Stimulated activated CD8-positive, alpha-beta memory T cell treated with anti-CD3 and anti-CD28 coated beads, Interleukin-15, amount 100 ng/mL, for 48 hours (primary cell): ENCODE results near the gene NEB.
"Not testable (repeated sequence)": the region's sequence is repeated elsewhere in the genome, so short reads cannot be mapped to it uniquely, and the experiment has no call there.

Experiments used
- DNase-seq, 2 donors: peaks; one replicate each; pipeline ENCODE4 v3.0.0-alpha.2; 2020; ENCODE audit warnings: low read depth in 2 of 2

Gene NEB

GRCh38 chr2:151614606-151615306 is 119.5 kb downstream of the NEB start:
- no peak for DNase-seq

- DNase-seq: no peak
Measured at GRCh38 chr2:151614159-151614558, 120.1 kb downstream of the NEB start.

- DNase-seq: no peak
Measured at GRCh38 chr2:151611351-151611750, 122.9 kb downstream of the NEB start.

GRCh38 chr2:151610310-151610709 is 124.0 kb downstream of the NEB start:
- no peak for DNase-seq

GRCh38 chr2:151609705-151610104 is 124.6 kb downstream of the NEB start:
- no peak for DNase-seq

DNA sequence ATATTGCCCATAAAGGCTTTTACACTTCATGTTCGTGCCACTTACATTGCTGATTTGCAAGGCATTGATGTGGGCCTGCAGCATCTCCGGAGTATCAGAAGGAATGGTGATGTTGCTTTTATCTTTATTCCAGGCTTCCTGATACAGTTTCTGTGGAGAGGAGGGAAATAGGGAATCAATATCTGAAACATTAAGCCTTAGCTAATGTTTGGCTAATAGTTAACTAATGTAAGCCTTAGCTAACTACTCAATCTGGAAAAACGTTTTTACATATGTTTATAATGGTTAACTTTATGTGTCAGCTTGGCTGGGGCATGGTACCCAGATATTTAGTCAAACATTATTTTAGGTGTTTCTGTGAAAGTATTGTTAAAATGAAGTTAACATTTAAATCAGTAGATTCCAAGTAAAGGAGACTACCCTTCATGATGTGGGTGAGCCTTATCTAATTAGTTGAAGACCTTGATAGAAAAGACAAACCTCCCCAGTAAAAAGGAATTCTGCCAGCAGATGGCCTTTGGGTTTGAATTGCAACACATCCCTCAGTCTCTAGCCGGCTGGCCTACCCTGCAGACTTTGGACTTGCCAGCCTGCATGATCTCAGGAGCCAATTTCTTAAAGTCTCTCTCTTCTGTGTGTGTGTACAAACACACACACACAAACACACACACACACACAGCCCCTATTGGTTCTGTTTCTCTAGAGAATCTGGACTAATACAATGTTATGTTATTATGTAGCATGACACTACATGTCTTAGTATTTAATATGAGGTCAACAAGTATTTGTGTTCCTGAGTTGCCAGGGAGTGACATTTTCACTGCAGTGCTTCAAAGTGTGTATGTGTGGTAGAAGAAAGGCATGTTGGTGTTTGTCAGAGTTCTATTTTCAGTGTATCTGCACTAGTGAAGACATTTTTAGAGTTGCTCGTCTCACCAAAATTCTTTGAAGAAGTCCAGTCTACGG is 126.5 kb downstream of the NEB start:
- DNase-seq: not testable (repeated sequence)

- DNase-seq: not testable (repeated sequence)
Measured at GRCh38 chr2:151603530-151603929, 130.7 kb downstream of the NEB start.

DNA sequence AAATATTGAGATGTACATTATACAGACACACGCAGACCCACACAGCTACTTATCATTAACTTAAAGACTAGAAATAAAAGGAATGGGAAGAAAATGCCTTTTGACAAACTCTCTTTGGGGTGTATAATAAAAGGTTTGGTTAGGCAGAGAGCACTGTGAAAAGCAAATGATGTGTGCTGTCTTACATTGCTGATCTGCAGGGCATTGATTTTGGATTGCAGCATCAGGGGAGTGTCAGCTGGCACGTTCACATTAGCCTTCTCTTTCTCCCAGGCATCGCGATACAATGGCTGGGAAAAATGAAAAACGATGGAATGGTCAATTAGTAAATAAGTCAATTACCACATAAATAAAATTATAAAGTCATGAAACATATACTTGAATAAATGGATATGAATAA is 131.9 kb downstream of the NEB start:
- DNase-seq: not testable (repeated sequence)

GRCh38 chr2:151601803-151602202 is 132.5 kb downstream of the NEB start:
- not testable (repeated sequence) for DNase-seq

- DNase-seq: not testable (repeated sequence)
Measured at GRCh38 chr2:151596903-151597608, 137.2 kb downstream of the NEB start.

DNA sequence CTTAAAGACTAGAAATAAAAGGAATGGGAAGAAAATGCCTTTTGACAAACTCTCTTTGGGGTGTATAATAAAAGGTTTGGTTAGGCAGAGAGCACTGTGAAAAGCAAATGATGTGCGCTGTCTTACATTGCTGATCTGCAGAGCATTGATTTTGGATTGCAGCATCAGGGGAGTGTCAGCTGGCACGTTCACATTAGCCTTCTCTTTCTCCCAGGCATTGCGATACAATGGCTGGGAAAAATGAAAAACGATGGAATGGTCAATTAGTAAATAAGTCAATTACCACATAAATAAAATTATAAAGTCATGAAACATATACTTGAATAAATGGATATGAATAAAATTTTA is 142.4 kb downstream of the NEB start:
- not testable (repeated sequence) for DNase-seq

DNA sequence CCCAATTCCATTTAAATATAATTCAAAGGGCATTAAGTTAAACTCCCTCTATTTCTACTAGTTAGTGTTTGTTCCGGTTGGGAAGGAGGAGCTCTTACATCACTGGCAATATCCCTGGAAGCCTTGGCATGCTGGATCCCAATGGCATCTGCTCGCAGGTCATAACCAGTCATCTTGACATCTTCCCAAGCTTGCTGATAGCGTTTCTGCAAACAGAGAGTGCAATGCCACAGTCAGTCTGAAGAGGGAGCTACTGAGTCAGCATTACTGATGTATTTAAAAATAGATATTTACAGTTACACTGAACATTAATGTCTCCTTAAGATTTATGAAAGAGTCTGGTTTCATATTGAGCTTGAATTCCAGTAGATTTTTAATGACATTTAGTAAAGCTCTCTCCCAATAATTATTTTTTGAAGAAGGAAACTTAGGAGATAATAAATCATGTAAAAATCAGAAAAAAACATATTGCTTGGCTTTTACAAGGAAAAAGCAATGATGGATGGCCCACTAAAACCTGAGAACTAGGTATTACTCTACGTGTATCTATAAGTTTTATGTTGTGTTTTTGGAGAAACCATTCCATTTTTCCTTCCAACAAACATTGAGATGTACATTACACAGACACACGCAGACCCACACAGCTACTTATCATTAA is 142.9 kb downstream of the NEB start:
- DNase-seq: not testable (repeated sequence)

DNA sequence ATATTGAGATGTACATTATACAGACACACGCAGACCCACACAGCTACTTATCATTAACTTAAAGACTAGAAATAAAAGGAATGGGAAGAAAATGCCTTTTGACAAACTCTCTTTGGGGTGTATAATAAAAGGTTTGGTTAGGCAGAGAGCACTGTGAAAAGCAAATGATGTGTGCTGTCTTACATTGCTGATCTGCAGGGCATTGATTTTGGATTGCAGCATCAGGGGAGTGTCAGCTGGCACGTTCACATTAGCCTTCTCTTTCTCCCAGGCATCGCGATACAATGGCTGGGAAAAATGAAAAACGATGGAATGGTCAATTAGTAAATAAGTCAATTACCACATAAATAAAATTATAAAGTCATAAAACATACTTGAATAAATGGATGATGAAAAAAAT is 153.0 kb downstream of the NEB start:
- not testable (repeated sequence) for DNase-seq

DNA sequence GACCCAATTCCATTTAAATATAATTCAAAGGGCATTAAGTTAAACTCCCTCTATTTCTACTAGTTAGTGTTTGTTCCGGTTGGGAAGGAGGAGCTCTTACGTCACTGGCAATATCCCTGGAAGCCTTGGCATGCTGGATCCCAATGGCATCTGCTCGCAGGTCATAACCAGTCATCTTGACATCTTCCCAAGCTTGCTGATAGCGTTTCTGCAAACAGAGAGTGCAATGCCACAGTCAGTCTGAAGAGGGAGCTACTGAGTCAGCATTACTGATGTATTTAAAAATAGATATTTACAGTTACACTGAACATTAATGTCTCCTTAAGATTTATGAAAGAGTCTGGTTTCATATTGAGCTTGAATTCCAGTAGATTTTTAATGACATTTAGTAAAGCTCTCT is 153.6 kb downstream of the NEB start:
- not testable (repeated sequence) for DNase-seq

DNA sequence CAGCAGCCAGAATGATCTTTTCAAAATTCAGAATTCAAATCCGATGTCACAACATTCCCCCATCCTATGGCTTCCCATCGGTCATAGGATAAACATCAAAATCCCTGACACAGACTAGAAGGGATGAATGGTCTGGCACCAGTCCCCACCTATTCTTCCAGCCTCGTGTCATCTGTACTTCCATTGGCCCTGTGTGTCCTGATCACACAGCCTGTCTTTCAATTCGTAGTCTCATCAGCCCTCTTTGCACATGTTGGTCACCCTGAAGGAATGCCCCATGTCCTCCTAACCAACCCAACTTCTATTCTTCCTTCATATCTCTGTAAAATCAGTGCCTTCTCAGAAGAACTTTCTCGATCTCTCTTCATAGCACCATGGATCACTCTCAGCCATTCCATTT is 157.2 kb downstream of the NEB start:
- DNase-seq: no peak

GRCh38 chr2:151576080-151576479 is 158.2 kb downstream of the NEB start:
- no peak for DNase-seq

DNA sequence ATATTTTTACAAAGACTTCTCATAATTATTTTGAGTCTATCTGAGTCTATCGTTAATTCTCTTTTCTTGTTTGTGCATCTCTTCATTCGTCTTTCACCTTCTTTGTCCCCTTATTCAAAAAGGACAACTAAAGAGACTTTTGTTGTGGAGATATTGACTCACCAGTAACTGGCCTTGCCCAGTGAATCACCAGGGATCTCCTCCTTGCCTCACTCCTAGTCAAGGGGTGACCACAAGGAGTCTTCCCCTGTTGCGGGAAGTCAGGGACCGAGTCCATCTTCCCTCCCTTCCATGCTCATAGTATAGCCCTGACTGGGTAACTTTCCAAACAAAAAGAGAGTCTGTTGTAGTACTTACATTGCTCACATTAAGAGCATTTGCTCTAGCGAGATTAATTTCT is 158.9 kb downstream of the NEB start:
- DNase-seq: no peak

DNA sequence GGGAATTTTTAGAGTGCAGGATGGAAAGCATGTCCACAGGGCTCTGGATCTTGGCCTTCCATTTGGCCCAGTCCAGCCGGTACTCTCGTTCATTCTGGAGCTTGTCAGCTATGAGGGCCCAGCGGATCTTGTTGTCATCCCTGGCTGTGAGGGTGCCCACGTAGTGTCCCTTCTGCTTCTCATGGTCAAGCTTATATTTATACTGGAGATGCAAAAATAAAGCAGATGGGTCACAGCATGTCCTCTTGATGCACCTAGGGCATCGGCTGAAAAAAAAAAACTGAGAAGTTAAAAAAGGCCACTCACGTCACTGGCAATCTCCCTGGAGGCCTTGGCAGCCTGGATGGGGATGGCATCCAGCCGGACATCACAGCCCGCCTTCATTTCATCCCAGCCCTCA is 164.1 kb downstream of the NEB start:
- no peak for DNase-seq

GRCh38 chr2:151569167-151569566 is 165.1 kb downstream of the NEB start:
- no peak for DNase-seq

DNA sequence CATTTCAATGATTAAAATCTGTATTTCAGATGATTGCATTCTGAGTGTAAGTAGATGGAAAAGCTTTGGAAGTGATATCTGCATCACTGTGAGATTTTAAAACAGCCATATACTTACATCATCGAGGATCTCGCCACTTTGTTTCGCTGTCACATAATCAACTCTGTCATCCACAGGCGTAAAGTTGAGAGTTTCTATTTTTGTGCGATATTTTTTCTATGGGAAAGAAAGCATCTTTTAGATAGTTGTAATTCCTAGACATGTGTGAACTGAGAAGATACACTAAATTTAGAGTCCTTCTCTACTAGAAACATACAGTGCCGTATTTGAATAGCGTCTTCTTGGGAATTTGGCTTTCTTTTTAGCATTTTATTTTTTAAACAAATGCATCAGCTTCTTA is 165.8 kb downstream of the NEB start:
- DNase-seq: no peak

DNA sequence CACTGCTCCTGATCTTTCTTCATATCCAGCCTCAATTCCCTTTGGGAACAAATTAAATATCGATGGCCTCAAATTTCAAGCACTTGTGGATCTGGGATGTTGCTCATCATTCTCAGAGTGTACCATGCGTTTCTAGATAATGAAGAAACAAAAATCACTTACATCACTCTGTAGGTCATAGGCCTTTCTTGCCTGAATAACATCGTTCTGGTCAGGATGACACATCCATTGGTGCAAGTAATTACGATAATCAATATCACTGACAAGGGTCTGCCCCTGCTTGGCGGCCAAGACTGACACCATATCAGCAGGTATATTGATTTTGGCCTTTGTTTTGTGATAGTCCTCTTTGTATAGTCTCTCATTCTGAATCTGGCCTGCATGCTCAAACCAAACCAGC is 167.3 kb downstream of the NEB start:
- no peak for DNase-seq

- DNase-seq: no peak
Measured at GRCh38 chr2:151562398-151562797, 171.9 kb downstream of the NEB start.
